Body of pancreas (tissue), 4 donors: ENCODE measurements around the gene SCAF4. TPM values are rescaled to one million over a fixed set of nuclear protein-coding genes. Genes with fewer than 3 reads are reported as not detected.

Experiments used
- ATAC-seq: fragments of 150-250 bp; one replicate; pipeline ENCODE4 v1.9.1; 2016
- DNase-seq, 4 donors: peaks; one replicate each; pipeline ENCODE4 v3.0.0-alpha.2; 2019
- H3K27ac ChIP-seq, 4 donors: fragments of 200-600 bp; sonication (generic); 1 replicate in 3 of 4; 2 replicates in 1 of 4; pipeline versions ENCODE4 v1.5.1 to v1.6.1; 2016 to 2019; ENCODE audit warnings: mild to moderate bottlenecking in 1 of 4, mixed read lengths in 1 of 4, moderate library complexity in 1 of 4
- H3K27me3 ChIP-seq, 2 donors: fragments of 200-600 bp; sonication (generic); one replicate each; pipeline ENCODE4 v1.6.0; 2016; ENCODE audit warnings: mild to moderate bottlenecking in 1 of 2
- H3K36me3 ChIP-seq, 2 donors: fragments of 200-600 bp; sonication (generic); replicated peaks in 1 of 2; 2 replicates each; pipeline ENCODE4 v1.5.1; 2016; ENCODE audit warnings: low read depth in 2 of 2; ENCODE audit not compliant: insufficient read depth in 1 of 2
- H3K4me1 ChIP-seq: fragments of 200-600 bp; sonication (generic); one replicate; pipeline ENCODE4 v1.6.0; 2016
- H3K4me3 ChIP-seq, 2 donors: fragments of 200-600 bp; sonication (generic); 1 replicate in 1 of 2; 2 replicates in 1 of 2; pipeline ENCODE4 v1.5.1; 2016 to 2019
- H3K9me3 ChIP-seq, 3 donors: fragments of 200-600 bp; sonication (generic); 1 replicate in 2 of 3; 2 replicates in 1 of 3; pipeline ENCODE4 v1.5.1; 2016
- POLR2A ChIP-seq, 3 donors: fragments of 450-650 bp; IDR thresholded peaks; one replicate each; pipeline ENCODE4 v1.6.1; 2016; ENCODE audit warnings: antibody characterized with exemption in 3 of 3, mild to moderate bottlenecking in 2 of 3
- WGBS, 2 donors: methylation state at CpG; one replicate each; pipeline ENCODE4 v1.1.5; 2017; 5-methylcytosine and 5-hydroxymethylcytosine counted together
- intact Hi-C: fragments of 100-400 bp; cut with DNase I; formaldehyde crosslinking; loops from one replicate; pipeline ENCODE4 v1.15.1; 2023
- total RNA-seq, 2 donors: library from RNA; depleted of rRNA; stranded (reverse); fragments of >200 nt; gene quantifications; one replicate each; pipeline ENCODE4 v1.1.0, GENCODE V29; 2016
- TF ChIP-seq, protein P1 (sequence below), 7 experiments: fragments of 450-650 bp in 4 of 7; fragments of 200-600 bp in 3 of 7; sonication (generic) in 3 of 7; IDR thresholded peaks; one replicate each; pipeline ENCODE4 v1.5.1; 2016 to 2019; ENCODE audit warnings: antibody characterized with exemption in 7 of 7

SCAF4 gene
- total RNA-seq, 2 donors from 2014 or later, result 9.2 to 11.4 TPM

DNA sequence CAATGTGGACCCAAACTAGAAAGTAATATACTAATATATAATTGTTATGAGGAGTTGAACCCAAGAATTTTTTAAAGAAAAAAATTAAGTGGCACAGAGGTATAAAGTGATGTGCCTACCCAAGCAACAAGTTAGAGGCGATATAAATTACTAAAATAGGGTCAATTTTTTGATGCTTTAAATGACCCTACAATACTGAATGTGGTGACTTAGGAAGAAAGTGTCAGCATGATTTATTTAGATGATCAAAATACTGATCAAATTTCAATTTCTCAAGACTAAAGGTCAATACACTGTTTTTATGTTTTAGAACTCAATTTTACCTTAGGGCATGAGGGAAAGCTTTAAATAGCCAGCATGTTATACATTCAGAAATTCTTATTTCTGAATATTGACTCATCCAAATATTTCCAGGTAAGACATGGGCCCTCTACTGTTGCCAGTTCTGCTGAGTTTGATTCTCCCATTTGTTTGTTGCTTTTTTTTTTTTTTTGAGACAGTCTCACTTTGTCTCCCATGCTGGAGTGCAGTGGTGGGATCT is 20.1 kb downstream of the SCAF4 start:
- Histone ChIP-seq H3K27me3 (no peaks in the 10 kb centered on the region), H3K9me3 (no peaks in the 10 kb centered on the region), H3K36me3 (no peaks in the 10 kb centered on the region), H3K27ac (no peak overlapping the region), H3K4me3 (no peak overlapping the region), H3K4me1 (peaks cover 57% of the 10 kb centered on the region)
- intact Hi-C loops, result no loop called here
- no peak for TF ChIP-seq POLR2A (IDR thresholded peaks at IDR 0.05)
- TF ChIP-seq, protein P1, sequence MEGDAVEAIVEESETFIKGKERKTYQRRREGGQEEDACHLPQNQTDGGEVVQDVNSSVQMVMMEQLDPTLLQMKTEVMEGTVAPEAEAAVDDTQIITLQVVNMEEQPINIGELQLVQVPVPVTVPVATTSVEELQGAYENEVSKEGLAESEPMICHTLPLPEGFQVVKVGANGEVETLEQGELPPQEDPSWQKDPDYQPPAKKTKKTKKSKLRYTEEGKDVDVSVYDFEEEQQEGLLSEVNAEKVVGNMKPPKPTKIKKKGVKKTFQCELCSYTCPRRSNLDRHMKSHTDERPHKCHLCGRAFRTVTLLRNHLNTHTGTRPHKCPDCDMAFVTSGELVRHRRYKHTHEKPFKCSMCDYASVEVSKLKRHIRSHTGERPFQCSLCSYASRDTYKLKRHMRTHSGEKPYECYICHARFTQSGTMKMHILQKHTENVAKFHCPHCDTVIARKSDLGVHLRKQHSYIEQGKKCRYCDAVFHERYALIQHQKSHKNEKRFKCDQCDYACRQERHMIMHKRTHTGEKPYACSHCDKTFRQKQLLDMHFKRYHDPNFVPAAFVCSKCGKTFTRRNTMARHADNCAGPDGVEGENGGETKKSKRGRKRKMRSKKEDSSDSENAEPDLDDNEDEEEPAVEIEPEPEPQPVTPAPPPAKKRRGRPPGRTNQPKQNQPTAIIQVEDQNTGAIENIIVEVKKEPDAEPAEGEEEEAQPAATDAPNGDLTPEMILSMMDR (IDR thresholded peaks at IDR 0.05), result no peak
- WGBS, 2 donors, result 95 to 96% methylated on average over 1 of the region's 1 CpG
- no peak for DNase-seq
- no peak for ATAC-seq

DNA sequence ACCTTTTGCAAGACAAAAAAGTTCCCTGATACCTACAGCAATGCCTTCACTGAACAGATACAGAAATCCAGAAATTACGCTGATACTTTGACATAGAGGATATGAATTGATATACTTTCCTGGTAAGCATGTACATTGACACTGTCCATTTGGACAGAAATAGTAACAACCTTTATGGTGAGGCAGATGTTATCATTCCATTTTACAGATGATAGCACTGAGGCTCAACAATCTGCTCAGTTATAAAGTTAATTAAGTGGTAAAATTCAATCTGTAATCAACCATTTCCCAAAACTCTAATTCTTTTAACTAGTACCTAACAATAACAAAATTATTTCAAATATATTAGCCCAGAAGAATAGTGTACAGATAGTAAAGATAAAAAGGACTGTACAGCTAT is 20.6 kb downstream of the SCAF4 start:
- Histone ChIP-seq H3K9me3 (no peaks in the 10 kb centered on the region), H3K4me3 (no peak overlapping the region), H3K27ac (no peak overlapping the region), H3K36me3 (no peaks in the 10 kb centered on the region), H3K4me1 (peaks cover 58% of the 10 kb centered on the region), H3K27me3 (no peaks in the 10 kb centered on the region)
- no peak for ATAC-seq
- TF ChIP-seq, protein P1 (IDR thresholded peaks at IDR 0.05), result no peak
- no peak for TF ChIP-seq POLR2A (IDR thresholded peaks at IDR 0.05)
- intact Hi-C loops, result no loop called here
- WGBS, 2 donors, result 88 to 96% methylated on average over 1 of the region's 1 CpG
- DNase-seq, result no peak

DNA sequence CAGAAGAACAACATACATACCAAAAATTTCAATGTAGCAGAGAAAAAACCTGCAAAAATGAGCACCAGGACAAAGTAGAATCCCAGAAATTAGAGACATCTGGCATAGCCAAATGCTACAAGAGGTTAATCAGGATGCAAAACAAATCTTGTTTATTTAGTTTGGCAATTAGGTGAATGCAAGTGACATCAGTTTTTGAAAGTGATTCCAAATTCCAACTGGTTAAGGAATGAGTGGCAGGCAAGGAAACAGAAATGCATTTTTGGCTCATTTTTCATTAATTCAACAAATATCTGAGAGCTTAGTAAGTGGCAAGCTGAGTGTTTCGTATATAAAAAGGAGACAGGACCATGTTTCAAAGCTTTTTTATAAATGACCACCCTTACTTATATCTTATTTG is 21.3 kb downstream of the SCAF4 start:
- intact Hi-C loops, result no loop called here
- Histone ChIP-seq H3K9me3 (no peaks in the 10 kb centered on the region), H3K36me3 (no peaks in the 10 kb centered on the region), H3K4me3 (no peak overlapping the region), H3K4me1 (peaks cover 53% of the 10 kb centered on the region), H3K27me3 (no peaks in the 10 kb centered on the region), H3K27ac (no peak overlapping the region)
- 46 to 58% methylated on average over 1 of the region's 1 CpG for WGBS, 2 donors
- no peak for ATAC-seq
- TF ChIP-seq, protein P1 (IDR thresholded peaks at IDR 0.05), result no peak
- no peak for TF ChIP-seq POLR2A (IDR thresholded peaks at IDR 0.05)
- no peak for DNase-seq

DNA sequence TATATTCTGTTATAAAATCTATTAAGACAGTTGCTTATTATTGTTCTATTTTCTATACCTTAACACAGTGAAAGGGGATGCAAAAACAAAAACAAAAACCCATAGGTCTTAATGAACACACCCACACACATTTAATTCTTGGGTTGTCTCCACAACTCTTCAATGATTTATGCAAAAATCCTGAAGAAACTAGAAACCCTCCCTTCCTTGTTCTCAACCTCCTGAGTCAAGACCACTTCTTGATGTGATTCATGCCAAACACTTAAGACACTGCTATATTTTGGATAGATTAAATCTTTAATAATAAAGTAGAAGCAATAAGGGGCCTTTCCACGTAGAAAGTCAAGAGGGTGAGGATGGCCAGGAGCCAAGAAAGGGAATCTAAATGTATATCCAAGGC is 23.4 kb downstream of the SCAF4 start:
- intact Hi-C loops, result no loop called here
- TF ChIP-seq, protein P1 (IDR thresholded peaks at IDR 0.05), result no peak
- TF ChIP-seq POLR2A (IDR thresholded peaks at IDR 0.05), result no peak
- no peak for ATAC-seq
- Histone ChIP-seq H3K9me3 (no peaks in the 10 kb centered on the region), H3K36me3 (no peaks in the 10 kb centered on the region), H3K27ac (no peak overlapping the region), H3K4me3 (no peak overlapping the region), H3K27me3 (no peaks in the 10 kb centered on the region), H3K4me1 (peaks cover 38% of the 10 kb centered on the region)
- no peak for DNase-seq
- 53 to 60% methylated on average over 1 of the region's 1 CpG for WGBS, 2 donors

DNA sequence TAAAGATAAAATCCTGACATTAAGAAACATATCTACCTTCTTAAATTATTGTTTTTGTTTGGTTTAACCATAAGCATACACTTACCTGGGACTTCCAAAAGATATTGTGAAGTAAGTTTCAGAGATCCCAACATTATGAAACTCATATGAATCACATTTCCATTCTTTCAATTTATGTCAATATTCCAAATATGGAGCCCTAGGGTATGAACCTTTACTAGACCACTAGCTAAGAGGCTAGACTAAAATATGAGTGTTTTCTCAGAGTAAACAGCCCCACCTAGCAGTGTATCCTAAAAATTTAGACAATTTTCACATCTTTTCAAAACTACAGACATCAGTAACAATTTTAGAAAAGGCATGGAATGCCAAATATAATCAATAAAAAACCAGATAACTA is 24.4 kb downstream of the SCAF4 start:
- TF ChIP-seq POLR2A (IDR thresholded peaks at IDR 0.05), result no peak
- TF ChIP-seq, protein P1 (IDR thresholded peaks at IDR 0.05), result no peak
- intact Hi-C loops, result no loop called here
- Histone ChIP-seq H3K4me1 (peaks cover 33% of the 10 kb centered on the region), H3K4me3 (no peak overlapping the region), H3K27ac (no peak overlapping the region), H3K9me3 (no peaks in the 10 kb centered on the region), H3K36me3 (no peaks in the 10 kb centered on the region), H3K27me3 (no peaks in the 10 kb centered on the region)
- ATAC-seq, result no peak
- no peak for DNase-seq
